ENCODE data around the gene MANEA.

MANEA gene

GRCh38 chr6:95589067-95589466, 11.7 kb downstream of the MANEA start:
- DNase-seq = no peak

- no peak for DNase-seq
These were observed 12.7 kb downstream of the MANEA start for GRCh38 chr6:95589826-95590570.

- DNase-seq = no peak
These were observed 15.7 kb downstream of the MANEA start for GRCh38 chr6:95593025-95593424.

- no peak for DNase-seq
These were observed 18.7 kb downstream of the MANEA start for GRCh38 chr6:95596021-95596420.

- no peak for DNase-seq
These were observed 22.4 kb downstream of the MANEA start for GRCh38 chr6:95599706-95600105.

- DNase-seq = no peak
These were observed 23.8 kb downstream of the MANEA start for GRCh38 chr6:95601133-95601532.

GRCh38 chr6:95614094-95614493, 36.8 kb downstream of the MANEA start:
- DNase-seq = no peak

GRCh38 chr6:95629551-95629950, 52.2 kb downstream of the MANEA start:
- DNase-seq = no peak

- no peak for DNase-seq
These were observed 59.5 kb downstream of the MANEA start for GRCh38 chr6:95636552-95637431.

- no peak for DNase-seq
These were observed 71.3 kb downstream of the MANEA start for GRCh38 chr6:95648636-95649035.

GRCh38 chr6:95649451-95649850, 72.1 kb downstream of the MANEA start:
- no peak for DNase-seq

- DNase-seq = no peak
These were observed 76.8 kb downstream of the MANEA start for GRCh38 chr6:95654176-95654575.

GRCh38 chr6:95658886-95659285, 81.6 kb downstream of the MANEA start:
- DNase-seq = no peak

Measured in 8988T (cell line).